GM13977 (cell line): ENCODE results near the gene LUM.

Experiments used
- DNase-seq: peaks from one replicate; pipeline ENCODE4 v3.0.0; 2012; ENCODE audit warnings: low spot score
- CTCF ChIP-seq: IDR thresholded peaks from 2 replicates; pipeline ENCODE4 v1.5.1; 2012; ENCODE audit warnings: mild to moderate bottlenecking, control low read depth; ENCODE audit not compliant: insufficient read depth; ENCODE audit errors: extremely low read depth, missing control alignments
- in situ Hi-C: fragments of 300-500 bp; cut with MboI; formaldehyde crosslinking; loops from one replicate; pipeline ENCODE4 v1.12.0; 2022; ENCODE audit warnings: low sequenced_read_pairs, low pct_unique_long_range_greater_than_20kb, mixed read lengths, inconsistent platforms; ENCODE audit not compliant: unreplicated experiment

Gene LUM

GRCh38 chr12:91110311-91110924 is 876 bp downstream of the LUM start:
- no peak for DNase-seq
- no peak for TF ChIP-seq CTCF
- in situ Hi-C loops: no loop called here

- no peak for TF ChIP-seq CTCF
- no peak for DNase-seq
- in situ Hi-C loops: no loop called here
Observed at GRCh38 chr12:91109581-91110310, 1.5 kb downstream of the LUM start.

- in situ Hi-C loops: no loop called here
- DNase-seq: peak; percentile 13
- TF ChIP-seq CTCF: peak; percentile 68
Observed at GRCh38 chr12:91109148-91109564, 2.1 kb downstream of the LUM start.

GRCh38 chr12:91108196-91108755 is 3.0 kb downstream of the LUM start:
- TF ChIP-seq CTCF: no peak
- in situ Hi-C loops: no loop called here
- no peak for DNase-seq

- TF ChIP-seq CTCF: no peak
- in situ Hi-C loops: no loop called here
- no peak for DNase-seq
Observed at GRCh38 chr12:91106283-91106682, 5.0 kb downstream of the LUM start.

- in situ Hi-C loops: no loop called here
- no peak for TF ChIP-seq CTCF
- no peak for DNase-seq
Observed at GRCh38 chr12:91105807-91106206, 5.5 kb downstream of the LUM start.
